SH-SY5Y (cell line): Measurements from ENCODE around the gene THADA.

ENCODE experiments used
- GATA2 ChIP-seq: IDR thresholded peaks from 2 replicates; pipeline ENCODE4 v1.6.1; 2011; ENCODE audit warnings: mild to moderate bottlenecking, low read depth, low read length
- GATA3 ChIP-seq: IDR thresholded peaks from 2 replicates; pipeline ENCODE4 v1.6.1; 2011; ENCODE audit warnings: low read depth, mild to moderate bottlenecking, low read length, moderate library complexity

Gene THADA

DNA sequence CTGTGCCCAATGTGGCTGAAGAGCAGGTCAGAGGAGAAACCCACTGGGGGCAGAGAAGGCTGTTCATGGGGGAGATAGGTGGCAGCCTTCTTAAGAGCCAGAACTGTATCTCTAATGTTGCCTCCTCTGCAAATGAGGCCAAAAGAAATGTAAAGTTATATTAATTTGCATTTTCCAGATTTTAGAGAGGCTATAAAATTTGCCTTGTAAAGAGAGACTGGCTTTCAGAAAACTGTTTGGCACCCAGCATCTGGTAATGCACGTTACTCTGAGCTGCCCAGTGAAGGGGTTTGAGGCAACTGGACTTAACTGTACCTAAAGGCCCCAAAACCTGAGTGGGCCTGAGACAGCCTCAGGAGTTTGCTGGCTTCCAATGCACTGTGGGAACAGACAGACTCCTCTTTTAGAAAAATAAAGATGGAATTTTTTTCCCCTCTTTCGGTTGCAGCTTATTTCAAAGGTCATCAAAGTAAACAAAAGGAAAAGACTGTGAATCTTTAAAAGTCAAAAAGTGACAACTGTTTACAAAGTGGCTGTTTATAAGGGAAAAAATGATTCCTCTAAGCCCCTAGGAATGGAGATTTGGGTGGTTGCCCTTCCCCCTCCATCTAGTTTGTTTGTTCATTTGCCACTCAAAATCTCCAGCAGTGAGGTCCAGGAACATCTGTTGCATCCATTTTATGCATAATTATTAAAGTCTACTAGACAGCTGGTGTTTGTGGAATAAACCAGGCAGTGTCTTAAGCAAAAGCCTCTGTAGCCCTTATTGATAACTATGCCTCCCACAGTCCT, 237.2 kb downstream of the THADA start:
- TF ChIP-seq GATA2 (no peak), GATA3 (no peak)

DNA sequence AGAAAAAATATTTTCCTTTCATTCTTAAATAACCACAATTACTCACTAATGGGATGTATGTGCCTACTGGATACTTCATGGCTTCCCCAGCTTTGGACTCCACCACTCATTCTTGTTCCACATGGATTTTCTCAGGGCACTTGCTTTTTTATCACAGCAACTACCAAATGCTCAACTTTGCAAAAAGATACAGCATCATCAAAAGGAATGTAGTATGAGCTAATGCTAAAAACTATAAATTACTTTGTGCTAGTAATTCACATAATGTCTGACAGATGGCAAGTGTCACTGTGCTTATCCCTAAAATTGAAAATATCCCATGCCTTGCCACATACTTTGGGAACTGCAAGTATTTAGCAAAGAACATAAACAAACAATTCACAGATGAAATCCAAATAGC, 239.1 kb downstream of the THADA start:
- no peak for TF ChIP-seq GATA3
- no peak for TF ChIP-seq GATA2

DNA sequence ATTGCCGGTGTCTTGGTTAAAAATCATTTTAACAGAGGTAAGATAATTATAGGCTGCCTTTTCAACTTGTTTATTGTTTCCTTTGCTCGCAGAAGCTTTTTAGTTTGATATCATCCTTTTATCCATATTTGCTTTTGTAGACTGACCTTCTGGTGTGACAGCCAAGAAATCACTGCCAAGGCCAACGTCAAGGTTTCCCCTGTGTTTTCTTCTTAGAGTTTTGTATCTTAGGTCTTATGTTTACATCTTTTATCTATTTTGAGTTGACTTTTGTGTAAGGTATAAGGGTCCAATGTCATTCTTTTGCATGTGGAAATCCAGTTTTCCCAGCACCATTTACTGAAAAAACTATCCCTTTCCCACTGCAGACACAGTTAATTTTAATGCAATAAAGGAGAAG, 240.4 kb downstream of the THADA start:
- TF ChIP-seq GATA3 (no peak), GATA2 (no peak)

DNA sequence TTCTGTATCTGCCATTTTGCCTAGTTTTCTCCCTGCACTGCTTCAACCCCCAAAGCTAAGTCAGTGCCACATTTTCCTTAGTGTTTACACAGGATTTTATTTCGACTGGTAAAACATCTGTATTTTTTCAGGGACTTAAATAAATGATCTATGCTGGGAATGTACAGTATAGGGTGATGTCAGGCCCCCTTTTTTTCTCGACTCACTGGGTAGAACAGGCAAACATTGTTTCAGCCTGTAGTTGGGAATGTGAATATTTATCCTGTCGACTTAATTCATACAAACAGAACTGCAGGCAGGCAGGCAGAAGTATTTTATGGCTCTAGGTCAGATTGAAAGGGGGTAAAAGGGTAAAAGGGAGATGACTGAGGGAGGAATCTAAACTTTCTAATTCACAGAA, 245.9 kb downstream of the THADA start:
- TF ChIP-seq GATA2, result no peak
- no peak for TF ChIP-seq GATA3

DNA sequence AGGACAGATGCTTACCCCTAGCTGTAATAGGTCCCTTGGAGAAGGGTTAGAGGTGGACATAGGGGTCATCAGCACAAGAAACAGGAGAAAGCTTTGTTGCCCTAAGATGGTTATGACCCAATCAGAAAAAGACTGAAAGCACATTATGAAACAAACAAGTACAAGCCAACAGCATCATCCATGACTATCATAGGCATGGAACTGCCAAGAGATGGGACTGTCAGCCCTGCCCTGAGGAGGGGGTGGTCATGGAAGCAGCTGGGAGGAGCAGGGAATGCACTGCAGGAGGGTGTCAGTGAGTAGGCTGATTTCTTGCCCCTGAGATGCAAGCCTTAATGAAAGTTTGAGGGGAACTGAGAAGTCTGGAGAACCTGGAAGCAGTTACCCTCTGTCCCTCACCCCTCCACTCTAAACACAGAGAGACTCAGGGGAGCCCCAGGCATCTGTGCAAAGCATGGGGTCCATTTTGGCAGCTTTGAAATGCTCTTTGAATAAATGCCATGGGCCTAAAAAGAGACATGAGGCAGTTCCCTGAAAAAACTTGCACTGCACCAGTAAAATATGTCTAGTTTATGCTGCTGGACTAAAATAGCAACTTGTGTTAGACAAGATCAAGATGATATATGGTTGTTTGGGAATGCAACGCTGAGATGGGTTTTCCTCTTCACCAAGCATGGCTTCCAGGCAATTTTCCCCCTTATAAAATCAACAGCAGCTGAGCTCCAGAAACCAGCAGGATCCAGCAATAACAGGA, 246.8 kb downstream of the THADA start:
- TF ChIP-seq GATA2 (0 out of 2 replicates have a peak, but pooled peaks have one; percentile 8), GATA3 (no peak)

DNA sequence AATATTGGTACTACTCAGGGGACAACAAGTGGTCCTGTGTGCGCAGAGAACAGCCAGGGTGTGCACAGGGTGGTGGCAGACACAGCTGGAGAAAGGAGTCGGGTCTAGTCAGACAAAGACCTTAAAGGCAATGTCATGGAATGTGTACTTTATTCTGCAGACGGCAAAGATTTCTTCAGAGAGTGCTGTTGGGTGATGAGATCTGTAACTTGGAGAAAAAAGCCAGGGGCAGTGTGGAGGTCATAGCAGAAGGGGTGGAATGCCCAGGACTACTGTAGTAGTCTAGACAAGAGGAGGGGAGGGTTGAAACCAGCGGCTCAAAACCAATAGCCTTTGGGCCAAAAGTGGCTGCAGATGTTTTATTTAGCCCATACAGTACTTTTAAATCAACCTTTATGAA, 248.1 kb downstream of the THADA start:
- no peak for TF ChIP-seq GATA2
- TF ChIP-seq GATA3, result no peak

DNA sequence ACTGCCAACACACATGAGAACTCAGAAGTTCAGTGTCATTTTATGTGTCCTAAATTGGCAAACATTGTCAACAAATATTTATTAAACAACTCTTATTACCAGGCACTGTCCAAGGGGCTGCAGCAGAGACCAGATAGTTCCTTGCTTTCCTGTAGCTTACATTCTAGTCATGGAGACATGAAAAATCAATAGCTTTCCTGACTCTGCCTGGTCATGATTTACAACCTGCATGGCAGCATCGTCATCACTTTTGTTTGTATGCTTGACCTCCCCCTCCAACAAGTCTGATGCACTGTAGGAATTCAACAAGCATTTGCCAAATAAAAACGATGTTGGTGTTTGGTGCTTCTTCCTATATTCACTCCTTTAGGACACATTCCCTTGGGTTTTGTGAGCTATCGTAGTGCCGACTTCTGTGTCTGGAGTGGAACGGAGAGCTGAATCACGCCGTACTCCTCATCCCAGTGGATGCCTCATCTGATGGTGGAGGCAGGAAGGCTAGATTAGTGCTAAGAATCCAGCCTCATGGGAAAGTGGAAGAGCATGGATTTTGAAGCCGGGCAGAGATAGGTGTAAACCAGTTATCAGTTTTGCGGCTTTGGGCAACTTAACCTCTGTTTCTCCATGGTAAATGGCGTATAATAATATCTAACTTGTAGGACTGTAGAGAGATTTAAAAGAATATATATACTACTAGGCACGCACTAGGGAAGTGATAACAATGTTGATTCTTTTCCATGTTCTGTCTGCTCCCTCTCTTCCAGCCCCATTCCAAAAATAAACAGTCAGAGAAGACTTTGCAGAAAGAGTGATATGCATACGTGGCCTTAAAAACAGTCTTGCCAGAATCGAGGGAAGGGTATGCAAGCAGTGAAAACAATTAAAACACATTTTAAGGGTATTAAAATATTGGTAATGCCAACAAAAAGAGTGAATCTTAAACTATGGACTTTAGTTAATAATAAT, 249.0 kb downstream of the THADA start:
- no peak for TF ChIP-seq GATA3
- TF ChIP-seq GATA2, result no peak

DNA sequence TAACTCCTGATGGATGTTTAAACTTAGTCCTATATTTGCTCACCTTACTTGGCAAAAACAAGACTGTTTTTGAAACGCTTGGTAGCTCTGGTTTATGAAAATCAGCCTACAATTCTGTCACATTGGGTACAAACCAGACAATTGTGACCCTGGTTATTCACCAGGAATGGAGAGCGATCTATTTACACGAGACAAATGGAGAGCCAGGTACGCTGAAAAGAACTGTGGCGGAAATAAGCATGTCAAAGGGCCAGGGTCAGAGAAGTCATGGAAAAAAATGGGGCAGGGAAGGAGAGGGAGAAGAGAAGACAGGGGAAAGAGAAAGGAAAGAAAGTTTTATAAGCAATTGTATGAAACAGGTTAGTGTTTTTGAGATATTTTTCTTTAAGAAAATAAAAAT, 250.0 kb downstream of the THADA start:
- TF ChIP-seq GATA3 (no peak), GATA2 (no peak)

DNA sequence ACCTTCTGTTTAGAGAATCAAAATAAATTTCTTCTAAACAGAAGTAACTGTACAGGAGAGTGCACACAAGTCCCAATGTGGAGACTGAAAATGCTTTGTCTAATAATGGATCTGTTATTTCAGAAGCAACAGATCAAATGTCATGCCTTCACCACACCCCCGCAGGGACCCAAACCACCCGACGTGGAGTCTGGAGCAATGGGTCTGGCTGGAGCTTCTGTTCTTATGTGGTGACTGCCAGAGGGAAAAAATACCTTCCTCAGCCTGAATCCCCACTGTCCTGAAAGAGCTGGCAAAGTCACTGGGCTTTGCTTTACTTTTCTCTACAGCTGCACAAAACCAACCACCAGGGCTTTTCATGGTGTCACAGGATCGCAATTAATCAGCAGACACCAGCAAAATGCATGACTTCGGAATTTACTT, 250.4 kb downstream of the THADA start:
- TF ChIP-seq GATA2, result no peak
- TF ChIP-seq GATA3, result no peak

DNA sequence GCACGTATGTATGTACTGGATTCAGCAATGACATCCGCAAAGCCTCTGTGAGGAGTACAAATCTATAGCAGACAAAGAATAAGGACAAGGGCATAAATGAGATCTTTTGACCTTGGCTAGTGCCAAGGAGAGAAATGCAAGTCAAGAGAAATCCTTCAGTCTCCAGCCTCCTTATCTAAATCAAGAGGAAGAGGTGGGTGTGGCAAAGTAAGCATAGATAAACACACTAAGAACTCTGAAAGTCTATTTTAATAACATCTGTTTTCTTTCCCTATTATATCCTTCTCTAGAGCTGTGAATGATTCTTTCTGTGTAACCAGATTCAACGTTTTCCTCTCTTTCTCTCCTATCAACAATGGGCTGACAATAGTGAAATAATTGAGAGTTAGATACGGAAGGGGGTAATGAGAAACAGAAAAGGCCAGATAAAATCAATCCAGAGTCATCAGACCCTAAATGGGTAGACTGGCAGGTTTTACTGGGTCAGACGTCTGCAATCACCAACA, 250.9 kb downstream of the THADA start:
- TF ChIP-seq GATA3 (peak; percentile 98), GATA2 (peak; percentile 94)

DNA sequence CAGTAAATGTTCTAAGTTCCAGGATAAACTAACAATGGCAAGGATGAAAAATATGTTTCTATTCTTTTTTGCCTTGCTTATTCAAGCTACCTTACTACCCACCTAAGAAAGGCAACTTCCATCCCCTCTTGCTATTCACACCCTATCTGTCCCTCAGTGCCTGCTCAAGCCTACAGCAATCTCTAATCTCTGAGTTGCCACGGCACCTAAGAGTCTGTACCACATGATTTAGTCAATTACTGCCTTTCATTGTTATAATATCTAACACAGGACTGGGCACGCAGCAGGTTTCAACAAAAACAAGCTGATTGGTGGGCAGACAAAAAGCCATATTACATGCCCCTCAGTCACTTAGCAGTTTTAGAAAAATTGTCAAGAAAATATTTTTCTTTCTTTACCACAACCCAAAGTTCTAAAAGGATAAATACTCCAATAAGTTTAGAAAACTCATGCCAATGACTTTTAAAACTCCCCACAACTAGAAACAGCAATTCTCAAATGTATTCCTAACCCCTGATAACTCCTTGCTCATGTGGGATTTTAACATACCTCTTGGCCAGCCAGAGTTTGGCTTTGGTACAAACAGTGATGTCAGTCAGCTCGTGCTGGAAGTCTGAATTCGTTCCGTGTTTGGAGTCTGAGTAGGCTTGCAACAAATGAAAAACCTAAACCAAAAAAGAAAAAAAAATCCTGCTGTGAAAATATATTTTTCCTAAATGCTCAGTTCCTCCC, 252.1 kb downstream of the THADA start:
- TF ChIP-seq GATA3 (peak; percentile 31; the same call in 1 of the 2 replicates), GATA2 (peak; percentile 44; the same call in 1 of the 2 replicates)

DNA sequence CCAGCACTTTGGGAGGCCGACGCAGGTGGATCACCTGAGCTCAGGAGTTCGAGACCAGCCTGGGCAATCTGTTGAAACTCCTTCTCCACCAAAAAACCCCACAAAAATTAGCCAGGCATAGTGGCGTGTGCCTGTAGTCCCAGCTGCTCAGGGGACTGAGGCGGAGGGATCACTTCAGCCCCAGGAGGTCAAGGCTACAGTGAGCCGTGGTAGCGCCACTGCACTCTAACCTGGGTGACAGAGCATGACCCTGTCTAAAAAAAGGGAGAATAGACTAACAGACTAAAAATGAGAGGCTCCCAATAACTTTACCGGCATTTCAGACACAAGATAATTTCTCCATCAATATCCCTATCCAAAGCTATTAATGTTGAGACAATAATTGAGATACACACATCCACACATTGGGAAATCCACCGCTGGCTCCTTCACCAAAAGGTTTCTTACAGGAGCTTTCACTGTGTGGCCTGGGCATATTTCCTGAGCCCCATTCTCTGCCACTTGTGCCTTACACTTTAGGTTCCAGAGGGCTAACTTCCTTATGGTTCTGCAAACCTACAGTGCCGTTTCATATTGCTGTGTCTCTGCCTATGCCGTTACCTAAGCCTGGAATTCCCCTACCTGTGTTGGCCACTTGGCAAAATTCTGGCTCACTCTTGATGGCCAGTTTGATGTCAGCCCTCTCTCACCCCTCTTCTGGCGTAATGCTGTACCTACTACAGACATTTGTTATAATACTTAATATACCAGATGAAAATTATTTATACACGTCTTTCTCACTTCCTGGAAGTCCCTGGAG, 253.7 kb downstream of the THADA start:
- TF ChIP-seq GATA2 (no peak), GATA3 (no peak)
